HEK293 (cell line): ENCODE results near the gene CD300LB.

Experiments
- CTCF ChIA-PET: fragments of 350-600 bp; formaldehyde crosslinking; extraction: SDS; loops from one replicate; lab custom pipeline; 2021; ENCODE audit warnings: antibody characterized with exemption; lab: Yijun Ruan, JAX
- POLR2A ChIA-PET: fragments of 300-600 bp; formaldehyde crosslinking; extraction: SDS; loops from one replicate; lab custom pipeline; 2020; ENCODE audit warnings: antibody characterized with exemption, inconsistent platforms; lab: Yijun Ruan, JAX
- H3K27ac ChIP-seq: fragments of 200-500 bp; sonication (Bioruptor generic); 2 replicates; pipeline ENCODE4 v1.5.1; 2014; ENCODE audit warnings: low read depth, low read length, control low read depth, inconsistent platforms; ENCODE audit errors: extremely low read depth
- H3K36me3 ChIP-seq, 2 experiments: fragments of 200-500 bp in 1 of 2; sonication (Bioruptor generic) in 1 of 2; 1 replicate in 1 of 2; 2 replicates in 1 of 2; pipeline ENCODE4 v1.5.1; 2014 to 2017; ENCODE audit warnings: inconsistent platforms in 2 of 2, low read length in 2 of 2; ENCODE audit not compliant: control insufficient read depth in 2 of 2, insufficient read depth in 1 of 2
- H3K4me1 ChIP-seq: fragments of 200-500 bp; sonication (Bioruptor generic); 2 replicates; pipeline ENCODE4 v1.5.1; 2014; ENCODE audit warnings: mild to moderate bottlenecking, low read length, inconsistent platforms; ENCODE audit not compliant: control insufficient read depth, insufficient read depth
- H3K4me3 ChIP-seq: 2 replicates; pipeline ENCODE4 v1.5.1; 2011; ENCODE audit warnings: low read depth, mild to moderate bottlenecking, control low read depth, low read length, moderate library complexity
- H3K9me3 ChIP-seq: fragments of 200-500 bp; sonication (Bioruptor generic); 2 replicates; pipeline ENCODE4 v1.5.1; 2014; ENCODE audit warnings: low read depth, low read length, inconsistent platforms; ENCODE audit not compliant: control insufficient read depth, insufficient read depth
- BCL11A ChIP-seq: fragments of 450-650 bp; formaldehyde crosslinking; IDR thresholded peaks from 2 replicates; pipeline ENCODE4 v1.5.1; 2016; ENCODE audit warnings: low read depth, missing biosample characterization, missing genetic modification characterization
- IKZF3 ChIP-seq: fragments of 450-650 bp; IDR thresholded peaks from 2 replicates; pipeline ENCODE4 v1.5.0; 2018; ENCODE audit warnings: missing biosample characterization, mild to moderate bottlenecking, missing genetic modification characterization, moderate library complexity
- KLF7 ChIP-seq: fragments of 450-650 bp; formaldehyde crosslinking; IDR thresholded peaks from 2 replicates; pipeline ENCODE4 v1.5.1; 2016; ENCODE audit warnings: missing biosample characterization, missing genetic modification characterization, borderline replicate concordance
- SETDB1 ChIP-seq: IDR thresholded peaks from one replicate; pipeline ENCODE4 v1.6.1; 2017; ENCODE audit warnings: mild to moderate bottlenecking, low read length, moderate library complexity, mixed read lengths; ENCODE audit not compliant: insufficient read length
- YY1 ChIP-seq: fragments of 450-650 bp; formaldehyde crosslinking; IDR thresholded peaks from 2 replicates; pipeline ENCODE4 v1.5.1; 2018; ENCODE audit warnings: missing biosample characterization, missing genetic modification characterization
- ZBTB20 ChIP-seq: fragments of 450-650 bp; formaldehyde crosslinking; IDR thresholded peaks from 2 replicates; pipeline ENCODE4 v1.5.1; 2016; ENCODE audit warnings: missing biosample characterization, missing genetic modification characterization
- ZNF10 ChIP-seq: fragments of 450-650 bp; formaldehyde crosslinking; IDR thresholded peaks from 2 replicates; pipeline ENCODE4 v1.5.1; 2017; ENCODE audit warnings: missing biosample characterization, missing genetic modification characterization
- ZNF121 ChIP-seq: fragments of 450-650 bp; formaldehyde crosslinking; IDR thresholded peaks from 2 replicates; pipeline ENCODE4 v1.5.1; 2016; ENCODE audit warnings: missing biosample characterization, missing genetic modification characterization
- ZNF138 ChIP-seq: fragments of 450-650 bp; formaldehyde crosslinking; IDR thresholded peaks from 2 replicates; pipeline ENCODE4 v1.5.1; 2016; ENCODE audit warnings: missing biosample characterization, missing genetic modification characterization, borderline replicate concordance
- ZNF16 ChIP-seq: fragments of 450-650 bp; formaldehyde crosslinking; IDR thresholded peaks from 2 replicates; pipeline ENCODE4 v1.5.1; 2016; ENCODE audit warnings: low read depth, missing biosample characterization, missing genetic modification characterization
- ZNF223 ChIP-seq: fragments of 450-650 bp; formaldehyde crosslinking; IDR thresholded peaks from 2 replicates; pipeline ENCODE4 v1.5.1; 2016; ENCODE audit warnings: missing biosample characterization, missing genetic modification characterization
- ZNF350 ChIP-seq: fragments of 450-650 bp; formaldehyde crosslinking; IDR thresholded peaks from 2 replicates; pipeline ENCODE4 v1.5.0; 2017; ENCODE audit warnings: missing biosample characterization, mild to moderate bottlenecking, missing genetic modification characterization
- ZNF473 ChIP-seq: fragments of 450-650 bp; formaldehyde crosslinking; IDR thresholded peaks from 2 replicates; pipeline ENCODE4 v1.5.1; 2017; ENCODE audit warnings: missing biosample characterization, missing genetic modification characterization
- ZNF529 ChIP-seq: fragments of 450-650 bp; formaldehyde crosslinking; IDR thresholded peaks from 2 replicates; pipeline ENCODE4 v1.5.1; 2017; ENCODE audit warnings: missing genetic modification characterization, missing biosample characterization; ENCODE audit not compliant: insufficient replicate concordance
- ZNF558 ChIP-seq: fragments of 450-650 bp; formaldehyde crosslinking; IDR thresholded peaks from 2 replicates; pipeline ENCODE4 v1.5.1; 2016; ENCODE audit warnings: missing biosample characterization, missing genetic modification characterization
- ZNF596 ChIP-seq: fragments of 450-650 bp; IDR thresholded peaks from 2 replicates; pipeline ENCODE4 v1.5.0; 2018; ENCODE audit warnings: missing biosample characterization, mild to moderate bottlenecking, missing genetic modification characterization, moderate library complexity
- ZNF610 ChIP-seq: fragments of 450-650 bp; formaldehyde crosslinking; IDR thresholded peaks from 2 replicates; pipeline ENCODE4 v1.5.1; 2016; ENCODE audit warnings: missing biosample characterization, missing genetic modification characterization, borderline replicate concordance
- ZNF654 ChIP-seq: fragments of 450-650 bp; formaldehyde crosslinking; IDR thresholded peaks from 2 replicates; pipeline ENCODE4 v1.5.1; 2016; ENCODE audit warnings: low read depth, missing biosample characterization, missing genetic modification characterization
- ZNF664 ChIP-seq: fragments of 450-650 bp; formaldehyde crosslinking; IDR thresholded peaks from 2 replicates; pipeline ENCODE4 v1.5.1; 2016; ENCODE audit warnings: missing biosample characterization, missing genetic modification characterization
- ZNF791 ChIP-seq: fragments of 450-650 bp; formaldehyde crosslinking; IDR thresholded peaks from 2 replicates; pipeline ENCODE4 v1.5.1; 2016; ENCODE audit warnings: missing biosample characterization, missing genetic modification characterization
- TF ChIP-seq, protein P1 (sequence below): fragments of 450-650 bp; formaldehyde crosslinking; IDR thresholded peaks from 2 replicates; pipeline ENCODE4 v1.5.1; 2017; ENCODE audit warnings: missing biosample characterization, missing genetic modification characterization
- TF ChIP-seq, protein P2 (sequence below): fragments of 450-650 bp; formaldehyde crosslinking; IDR thresholded peaks from 2 replicates; pipeline ENCODE4 v1.5.1; 2016; ENCODE audit warnings: missing biosample characterization, missing genetic modification characterization
- TF ChIP-seq, protein P3 (sequence below): fragments of 450-650 bp; formaldehyde crosslinking; IDR thresholded peaks from 2 replicates; pipeline ENCODE4 v1.5.1; 2016; ENCODE audit warnings: missing biosample characterization, missing genetic modification characterization
- TF ChIP-seq, protein P4 (sequence below): fragments of 450-650 bp; formaldehyde crosslinking; IDR thresholded peaks from 2 replicates; pipeline ENCODE4 v1.5.1; 2017; ENCODE audit warnings: missing biosample characterization, missing genetic modification characterization
- TF ChIP-seq, protein P5 (sequence below): fragments of 450-650 bp; formaldehyde crosslinking; IDR thresholded peaks from 2 replicates; pipeline ENCODE4 v1.5.1; 2016; ENCODE audit warnings: missing biosample characterization, missing genetic modification characterization

The CD300LB gene

DNA sequence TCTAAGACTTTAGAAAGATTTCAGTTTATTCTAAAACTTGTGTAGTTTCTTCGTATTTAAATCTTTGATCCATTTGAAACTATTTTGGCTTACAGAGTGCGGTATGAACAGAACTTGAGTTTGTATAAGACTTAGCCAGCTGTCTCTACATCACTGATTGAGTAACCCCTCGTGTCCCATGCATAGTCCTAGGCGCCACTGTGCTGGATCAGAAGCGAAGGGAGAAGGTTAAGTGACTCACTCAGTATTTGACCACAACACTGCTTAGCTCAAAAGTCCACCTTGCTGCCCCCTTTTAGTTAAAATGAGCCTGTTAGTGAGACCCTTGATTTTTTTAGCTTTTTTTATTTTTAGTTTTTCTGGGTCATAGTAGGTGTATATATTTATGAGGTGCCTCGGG is 28.4 kb downstream of the CD300LB start (continued):
- TF ChIP-seq, protein P1, sequence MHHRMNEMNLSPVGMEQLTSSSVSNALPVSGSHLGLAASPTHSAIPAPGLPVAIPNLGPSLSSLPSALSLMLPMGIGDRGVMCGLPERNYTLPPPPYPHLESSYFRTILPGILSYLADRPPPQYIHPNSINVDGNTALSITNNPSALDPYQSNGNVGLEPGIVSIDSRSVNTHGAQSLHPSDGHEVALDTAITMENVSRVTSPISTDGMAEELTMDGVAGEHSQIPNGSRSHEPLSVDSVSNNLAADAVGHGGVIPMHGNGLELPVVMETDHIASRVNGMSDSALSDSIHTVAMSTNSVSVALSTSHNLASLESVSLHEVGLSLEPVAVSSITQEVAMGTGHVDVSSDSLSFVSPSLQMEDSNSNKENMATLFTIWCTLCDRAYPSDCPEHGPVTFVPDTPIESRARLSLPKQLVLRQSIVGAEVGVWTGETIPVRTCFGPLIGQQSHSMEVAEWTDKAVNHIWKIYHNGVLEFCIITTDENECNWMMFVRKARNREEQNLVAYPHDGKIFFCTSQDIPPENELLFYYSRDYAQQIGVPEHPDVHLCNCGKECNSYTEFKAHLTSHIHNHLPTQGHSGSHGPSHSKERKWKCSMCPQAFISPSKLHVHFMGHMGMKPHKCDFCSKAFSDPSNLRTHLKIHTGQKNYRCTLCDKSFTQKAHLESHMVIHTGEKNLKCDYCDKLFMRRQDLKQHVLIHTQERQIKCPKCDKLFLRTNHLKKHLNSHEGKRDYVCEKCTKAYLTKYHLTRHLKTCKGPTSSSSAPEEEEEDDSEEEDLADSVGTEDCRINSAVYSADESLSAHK (tag by site-specific recombination): no peak
- no peak for TF ChIP-seq ZNF596 (tag by site-specific recombination)
- no peak for TF ChIP-seq ZNF664 (tag by site-specific recombination)
- TF ChIP-seq ZNF654 (tag by site-specific recombination): no peak
- TF ChIP-seq ZNF558 (tag by site-specific recombination): no peak

DNA sequence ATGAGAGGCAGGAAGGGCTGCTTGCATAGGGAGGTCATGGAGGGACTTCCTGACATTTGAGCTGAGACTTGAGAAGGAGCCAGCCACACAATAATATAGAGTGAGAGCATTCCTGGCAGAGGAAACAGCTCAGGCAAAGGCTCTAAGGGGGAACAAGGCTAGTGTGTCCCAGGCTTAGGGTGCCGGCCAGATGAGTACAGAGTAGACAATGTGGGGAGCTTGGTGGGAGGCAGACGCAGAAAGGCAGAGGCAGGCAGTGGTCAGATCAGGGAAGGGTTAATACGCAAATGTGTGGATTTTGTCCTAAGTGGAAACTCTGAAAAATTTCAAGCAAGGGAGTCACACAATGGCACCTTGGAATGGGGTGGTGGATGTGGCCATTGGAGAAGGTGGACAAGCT is 31.3 kb downstream of the CD300LB start:
- Histone ChIP-seq H3K36me3 (no peaks in the 10 kb centered on the region; a peak in 1 of 3 replicates), H3K4me1 (no peaks in the 10 kb centered on the region), H3K4me3 (no peak overlapping the region), H3K9me3 (no peaks in the 10 kb centered on the region), H3K27ac (no peak overlapping the region)
- CTCF ChIA-PET: interaction anchor here (0.6 to 3.8 kb wide), 8 partner anchors 19 to 299 kb away, joined by 3 to 15 read pairs (median 4); partner anchors contain the start of gene GPR142
- TF ChIP-seq ZNF473 (tag by site-specific recombination) (no peak), ZNF610 (no peak), ZNF16 (peak; percentile 67), ZNF664 (tag by site-specific recombination) (no peak)
- POLR2A ChIA-PET: interaction anchor here (0.7 kb wide), 1 partner anchor 118 kb away, joined by 4 read pairs; no protein-coding TSS in a partner anchor

DNA sequence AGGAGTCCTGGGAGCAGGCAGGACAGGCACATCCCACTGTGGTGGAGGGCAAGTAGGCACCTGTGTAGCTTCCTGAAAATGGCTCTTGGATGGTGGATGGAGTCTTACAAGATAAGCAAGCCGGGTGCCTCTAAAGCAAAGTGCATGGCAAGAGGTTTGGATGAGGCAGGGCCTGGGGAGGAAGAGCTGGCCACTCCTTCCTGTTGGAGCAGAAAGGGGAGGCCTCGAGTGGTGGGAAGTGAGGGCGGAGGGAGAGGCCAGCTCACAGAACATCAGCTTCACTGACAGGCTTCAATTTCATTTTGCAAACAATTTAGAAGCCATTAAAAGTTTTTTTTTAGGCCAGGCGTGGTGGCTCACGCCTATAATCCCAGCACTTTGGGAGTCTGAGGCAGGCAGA is 33.8 kb downstream of the CD300LB start:
- TF ChIP-seq, protein P2, sequence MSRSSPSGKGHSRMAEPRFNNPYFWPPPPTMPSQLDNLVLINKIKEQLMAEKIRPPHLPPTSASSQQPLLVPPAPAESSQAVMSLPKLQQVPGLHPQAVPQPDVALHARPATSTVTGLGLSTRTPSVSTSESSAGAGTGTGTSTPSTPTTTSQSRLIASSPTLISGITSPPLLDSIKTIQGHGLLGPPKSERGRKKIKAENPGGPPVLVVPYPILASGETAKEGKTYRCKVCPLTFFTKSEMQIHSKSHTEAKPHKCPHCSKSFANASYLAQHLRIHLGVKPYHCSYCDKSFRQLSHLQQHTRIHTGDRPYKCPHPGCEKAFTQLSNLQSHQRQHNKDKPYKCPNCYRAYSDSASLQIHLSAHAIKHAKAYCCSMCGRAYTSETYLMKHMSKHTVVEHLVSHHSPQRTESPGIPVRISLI (tag by site-specific recombination): no peak
- TF ChIP-seq, protein P3, sequence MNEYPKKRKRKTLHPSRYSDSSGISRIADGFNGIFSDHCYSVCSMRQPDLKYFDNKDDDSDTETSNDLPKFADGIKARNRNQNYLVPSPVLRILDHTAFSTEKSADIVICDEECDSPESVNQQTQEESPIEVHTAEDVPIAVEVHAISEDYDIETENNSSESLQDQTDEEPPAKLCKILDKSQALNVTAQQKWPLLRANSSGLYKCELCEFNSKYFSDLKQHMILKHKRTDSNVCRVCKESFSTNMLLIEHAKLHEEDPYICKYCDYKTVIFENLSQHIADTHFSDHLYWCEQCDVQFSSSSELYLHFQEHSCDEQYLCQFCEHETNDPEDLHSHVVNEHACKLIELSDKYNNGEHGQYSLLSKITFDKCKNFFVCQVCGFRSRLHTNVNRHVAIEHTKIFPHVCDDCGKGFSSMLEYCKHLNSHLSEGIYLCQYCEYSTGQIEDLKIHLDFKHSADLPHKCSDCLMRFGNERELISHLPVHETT (tag by site-specific recombination): no peak
- TF ChIP-seq ZNF791 (tag by site-specific recombination) (no peak), ZNF10 (tag by site-specific recombination) (no peak), ZNF529 (tag by site-specific recombination) (no peak), ZNF121 (tag by site-specific recombination) (no peak), ZNF350 (tag by site-specific recombination) (no peak), BCL11A (tag by site-specific recombination) (no peak), YY1 (no peak), ZBTB20 (no peak), ZNF223 (no peak), ZNF138 (no peak), IKZF3 (tag by site-specific recombination) (no peak), KLF7 (tag by site-specific recombination) (no peak), SETDB1 (no peak)
- TF ChIP-seq, protein P4, sequence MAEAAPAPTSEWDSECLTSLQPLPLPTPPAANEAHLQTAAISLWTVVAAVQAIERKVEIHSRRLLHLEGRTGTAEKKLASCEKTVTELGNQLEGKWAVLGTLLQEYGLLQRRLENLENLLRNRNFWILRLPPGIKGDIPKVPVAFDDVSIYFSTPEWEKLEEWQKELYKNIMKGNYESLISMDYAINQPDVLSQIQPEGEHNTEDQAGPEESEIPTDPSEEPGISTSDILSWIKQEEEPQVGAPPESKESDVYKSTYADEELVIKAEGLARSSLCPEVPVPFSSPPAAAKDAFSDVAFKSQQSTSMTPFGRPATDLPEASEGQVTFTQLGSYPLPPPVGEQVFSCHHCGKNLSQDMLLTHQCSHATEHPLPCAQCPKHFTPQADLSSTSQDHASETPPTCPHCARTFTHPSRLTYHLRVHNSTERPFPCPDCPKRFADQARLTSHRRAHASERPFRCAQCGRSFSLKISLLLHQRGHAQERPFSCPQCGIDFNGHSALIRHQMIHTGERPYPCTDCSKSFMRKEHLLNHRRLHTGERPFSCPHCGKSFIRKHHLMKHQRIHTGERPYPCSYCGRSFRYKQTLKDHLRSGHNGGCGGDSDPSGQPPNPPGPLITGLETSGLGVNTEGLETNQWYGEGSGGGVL: no peak
- TF ChIP-seq, protein P5, sequence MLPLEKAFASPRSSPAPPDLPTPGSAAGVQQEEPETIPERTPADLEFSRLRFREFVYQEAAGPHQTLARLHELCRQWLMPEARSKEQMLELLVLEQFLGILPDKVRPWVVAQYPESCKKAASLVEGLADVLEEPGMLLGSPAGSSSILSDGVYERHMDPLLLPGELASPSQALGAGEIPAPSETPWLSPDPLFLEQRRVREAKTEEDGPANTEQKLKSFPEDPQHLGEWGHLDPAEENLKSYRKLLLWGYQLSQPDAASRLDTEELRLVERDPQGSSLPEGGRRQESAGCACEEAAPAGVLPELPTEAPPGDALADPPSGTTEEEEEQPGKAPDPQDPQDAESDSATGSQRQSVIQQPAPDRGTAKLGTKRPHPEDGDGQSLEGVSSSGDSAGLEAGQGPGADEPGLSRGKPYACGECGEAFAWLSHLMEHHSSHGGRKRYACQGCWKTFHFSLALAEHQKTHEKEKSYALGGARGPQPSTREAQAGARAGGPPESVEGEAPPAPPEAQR (tag by site-specific recombination): no peak
- TF ChIP-seq, all 188 proteins: peak for 0
- CTCF ChIA-PET: interaction anchor here (0.6 to 5.8 kb wide), 4 partner anchors 40 to 498 kb away, joined by 4 to 46 read pairs (median 18); partner anchors contain the start of gene GPR142
- Histone ChIP-seq H3K4me1 (no peaks in the 10 kb centered on the region), H3K4me3 (no peak overlapping the region), H3K9me3 (no peaks in the 10 kb centered on the region), H3K36me3 (no peaks in the 10 kb centered on the region; a peak in 1 of 3 replicates), H3K27ac (no peak overlapping the region)
- POLR2A ChIA-PET: no interaction called here
